B cell (primary cell): ENCODE results near the gene TAPBP. TPM values are rescaled to one million over a fixed set of nuclear protein-coding genes. Genes with fewer than 3 reads are reported as not detected.
"Not testable (repeated sequence)": the region's sequence is repeated elsewhere in the genome, so short reads cannot be mapped to it uniquely, and the experiment has no call there.

ENCODE experiments used
- ATAC-seq: fragments of 200-7000 bp; cut with Tn5 transposase; one replicate; pipeline ENCODE4 v1.10.0; 2021; ENCODE audit warnings: low read depth, mild to moderate bottlenecking, moderate number of reproducible peaks, moderate library complexity
- CTCF ChIA-PET: fragments of 350-600 bp; sonication (Branson Sonifier 250); formaldehyde crosslinking; loops from one replicate; lab custom pipeline; 2021; ENCODE audit warnings: antibody characterized with exemption, inconsistent platforms; lab: Charles Lee
- POLR2A ChIA-PET: fragments of 350-600 bp; sonication (Branson Sonifier 250); formaldehyde crosslinking; loops from one replicate; lab custom pipeline; 2021; ENCODE audit warnings: antibody characterized with exemption; lab: Charles Lee
- DNase-seq: peaks from one replicate; pipeline ENCODE4 v3.0.0; 2013
- H2AFZ ChIP-seq: 2 replicates; pipeline ENCODE4 v1.6.1; 2012; ENCODE audit warnings: mild to moderate bottlenecking, low read depth, low read length; ENCODE audit not compliant: insufficient read depth, poor library complexity, severe bottlenecking
- H3K27ac ChIP-seq, 2 donors: 1 replicate in 1 of 2; 2 replicates in 1 of 2; pipeline ENCODE4 v1.5.1; 2012 to 2013; ENCODE audit warnings: low read length in 2 of 2, mild to moderate bottlenecking in 2 of 2, moderate library complexity in 1 of 2
- H3K27me3 ChIP-seq, 4 experiments: fragments of 200-600 bp in 1 of 4; sonication (generic) in 1 of 4; replicated peaks in 1 of 4; 1 replicate in 2 of 4; 2 replicates in 2 of 4; pipeline versions ENCODE4 v1.6.1 to v1.7.0; 2013 to 2016; ENCODE audit warnings: low read length in 3 of 4, mild to moderate bottlenecking in 2 of 4, mixed read lengths in 1 of 4, moderate library complexity in 1 of 4; ENCODE audit not compliant: insufficient read depth in 4 of 4, control insufficient read depth in 3 of 4; ENCODE audit errors: control extremely low read depth in 1 of 4
- H3K36me3 ChIP-seq, 2 experiments: replicated peaks in 1 of 2; 1 replicate in 1 of 2; 2 replicates in 1 of 2; pipeline versions ENCODE4 v1.6.1 to v1.7.1; 2013; ENCODE audit warnings: low read length in 1 of 2; ENCODE audit not compliant: insufficient read depth in 2 of 2, control insufficient read depth in 1 of 2; ENCODE audit errors: control extremely low read depth in 1 of 2, extremely low read depth in 1 of 2
- H3K4me1 ChIP-seq, 2 donors: fragments of 200-600 bp in 1 of 2; sonication (generic) in 1 of 2; 1 replicate in 1 of 2; 2 replicates in 1 of 2; pipeline versions ENCODE4 v1.5.1 to v1.6.1; 2013 to 2017; ENCODE audit warnings: low read length in 2 of 2; ENCODE audit not compliant: control insufficient read depth in 2 of 2, insufficient read depth in 2 of 2
- H3K4me2 ChIP-seq: replicated peaks from 2 replicates; pipeline ENCODE3; 2012; ENCODE audit warnings: mild to moderate bottlenecking, low read depth, low read length; ENCODE audit not compliant: poor library complexity, severe bottlenecking
- H3K4me3 ChIP-seq, 5 experiments: fragments of 200-600 bp in 1 of 5; sonication (generic) in 1 of 5; 1 replicate in 3 of 5; 2 replicates in 2 of 5; pipeline versions ENCODE4 v1.5.1 to v1.7.0; 2011 to 2016; ENCODE audit warnings: low read length in 4 of 5, mild to moderate bottlenecking in 4 of 5, low read depth in 2 of 5, control low read depth in 1 of 5, moderate library complexity in 1 of 5; ENCODE audit not compliant: insufficient read depth in 1 of 5; ENCODE audit errors: control extremely low read depth in 1 of 5, extremely low read depth in 1 of 5
- H3K79me2 ChIP-seq: fragments of 200-600 bp; sonication (generic); one replicate; pipeline ENCODE4 v1.6.0; 2016; ENCODE audit warnings: low read length; ENCODE audit not compliant: control insufficient read depth, insufficient read depth
- H3K9ac ChIP-seq: fragments of 200-600 bp; sonication (generic); 2 replicates; pipeline ENCODE4 v1.6.1; 2017; ENCODE audit warnings: mild to moderate bottlenecking, low read length, moderate library complexity
- H3K9me3 ChIP-seq, 3 donors: one replicate each; pipeline versions ENCODE4 v1.6.1 to v1.7.1; 2013; ENCODE audit warnings: low read length in 2 of 3; ENCODE audit not compliant: control insufficient read depth in 2 of 3, insufficient read depth in 1 of 3; ENCODE audit errors: control extremely low read depth in 1 of 3
- H4K20me1 ChIP-seq: 2 replicates; pipeline ENCODE4 v1.6.0; 2012; ENCODE audit warnings: mild to moderate bottlenecking, low read length; ENCODE audit not compliant: insufficient read depth, control insufficient read depth, poor library complexity, severe bottlenecking
- H3K27ac Mint-ChIP-seq: one replicate; pipeline ENCODE4 v1.8.0; 2021; ENCODE audit warnings: mixed read lengths
- H3K27me3 Mint-ChIP-seq: one replicate; pipeline ENCODE4 v1.8.0; 2021; ENCODE audit warnings: mixed read lengths
- H3K4me1 Mint-ChIP-seq: one replicate; pipeline ENCODE4 v1.8.0; 2021; ENCODE audit warnings: mixed read lengths
- H3K4me3 Mint-ChIP-seq: one replicate; pipeline ENCODE4 v1.8.0; 2021; ENCODE audit warnings: mixed read lengths
- H3K9me3 Mint-ChIP-seq: one replicate; pipeline ENCODE4 v1.8.0; 2022; ENCODE audit warnings: mixed read lengths; ENCODE audit not compliant: insufficient read depth
- CTCF ChIP-seq: fragments of 200-600 bp; IDR thresholded peaks from one replicate; pipeline ENCODE4 v1.8.0; 2022; ENCODE audit warnings: antibody characterized with exemption, mild to moderate bottlenecking
- EZH2 ChIP-seq: IDR thresholded peaks from 2 replicates; pipeline ENCODE4 v1.6.1; 2012; ENCODE audit warnings: borderline replicate concordance, low read depth, mild to moderate bottlenecking, moderate library complexity, low read length; ENCODE audit not compliant: insufficient read depth, poor library complexity, severe bottlenecking
- WGBS: methylation state at CpG from one replicate; pipeline ENCODE4 v1.1.5; 2013; ENCODE audit warnings: missing lambda C conversion rate; ENCODE audit not compliant: insufficient coverage; 5-methylcytosine and 5-hydroxymethylcytosine counted together
- intact Hi-C: fragments of 100-400 bp; cut with micrococcal nuclease; formaldehyde crosslinking; loops from one replicate; pipeline ENCODE4 v1.10.0; 2022
- polyA plus RNA-seq: library from polyadenylated mRNA; depleted of rRNA; stranded (reverse); fragments of >200 nt; gene quantifications from 2 replicates; pipeline ENCODE4 v1.2.3, GENCODE V29; 2012
- total RNA-seq, 2 donors: library from RNA; stranded (reverse); fragments of 120-200 nt in 1 of 2; gene quantifications; 1 replicate in 1 of 2; 2 replicates in 1 of 2; pipeline versions ENCODE4 v1.2.3 to v1.2.4, GENCODE V29; 2013 to 2022

The TAPBP gene
- total and polyA plus RNA-seq, 2 donors (not counting 1 experiment from before 2014, with no cell fraction given): 302 to 310 TPM

- peak; percentile 86 for DNase-seq
- H3K27ac Mint-ChIP-seq: peak overlapping the region; percentile 94
- intact Hi-C loops: loop anchor here (1.0 to 2.0 kb wide), 4 partner anchors 21 to 95 kb away; partner anchors contain the start of gene KIFC1
- no peak for TF ChIP-seq CTCF
- TF ChIP-seq EZH2: no peak
- H3K4me1 ChIP-seq: peaks cover 40 to 50% of the 10 kb centered on the region in 2 donors
- ATAC-seq: peak; percentile 83
- H3K4me3 Mint-ChIP-seq: peak overlapping the region; percentile 81
- no peaks in the 10 kb centered on the region for H4K20me1 ChIP-seq
- no peaks in the 10 kb centered on the region for H3K9me3 Mint-ChIP-seq
- H3K4me2 ChIP-seq: peak overlapping the region; percentile 73
- POLR2A ChIA-PET: interaction anchor here (0.6 to 3.2 kb wide), 22 partner anchors 10 to 277 kb away, joined by 3 to 40 read pairs (median 6); partner anchors contain the start of genes B3GALT4, ITPR3, RGL2 and RPS18
- peaks cover 41% of the 10 kb centered on the region for H3K4me1 Mint-ChIP-seq
- peak overlapping the region; percentile 56 for H2AFZ ChIP-seq
- H3K27ac ChIP-seq: peak overlapping the region; percentile 92 to 93
- 0% methylated on average over 1 of the region's 6 CpGs for WGBS
- no peaks in the 10 kb centered on the region for H3K27me3 ChIP-seq
- no peaks in the 10 kb centered on the region for H3K36me3 ChIP-seq
- peaks cover 6% of the 10 kb centered on the region for H3K79me2 ChIP-seq
- no peaks in the 10 kb centered on the region for H3K27me3 Mint-ChIP-seq
- peaks cover 0 to 6% (median 0%) of the 10 kb centered on the region in 3 donors for H3K9me3 ChIP-seq
- H3K4me3 ChIP-seq: peak overlapping the region in 4 of 5 experiments; percentile 8 to 59 (median 38)
- H3K9ac ChIP-seq: peak overlapping the region; percentile 49
- CTCF ChIA-PET: interaction anchor here (0.6 to 4.4 kb wide), 27 partner anchors 8 to 1118 kb away, joined by 3 to 50 read pairs (median 4); partner anchors contain the start of genes B3GALT4, KIFC1, RGL2 and RPS18
These were observed 30.2 kb upstream of the TAPBP start for GRCh38 chr6:33343953-33344611.

- Histone ChIP-seq H3K4me1 (peaks cover 40 to 50% of the 10 kb centered on the region in 2 donors), H3K27ac (peak overlapping the region; percentile 92 to 93), H3K9ac (peak overlapping the region; percentile 49), H3K4me3 (peak overlapping the region in 4 of 5 experiments; percentile 7 to 59 (median 23)), H2AFZ (peak overlapping the region; percentile 56), H3K4me2 (peak overlapping the region; percentile 73)
- WGBS: 50% methylated on average over 6 of the region's 7 CpGs
- Mint-ChIP-seq H3K4me1 (peaks cover 45% of the 10 kb centered on the region), H3K27ac (peak overlapping the region; percentile 94), H3K4me3 (peak overlapping the region; percentile 81)
- H3K36me3 ChIP-seq, H3K27me3 Mint-ChIP-seq, intact Hi-C loops, H4K20me1 ChIP-seq, DNase-seq, H3K79me2 ChIP-seq, ATAC-seq, H3K9me3 ChIP-seq, H3K27me3 ChIP-seq, H3K9me3 Mint-ChIP-seq: not testable (repeated sequence)
- ChIA-PET POLR2A (interaction anchor here (0.6 to 3.2 kb wide), 17 partner anchors 10 to 277 kb away, joined by 3 to 40 read pairs (median 6); partner anchors contain the start of genes B3GALT4, ITPR3, RGL2 and TAPBP), CTCF (interaction anchor here (0.6 to 4.4 kb wide), 19 partner anchors 8 to 1117 kb away, joined by 3 to 50 read pairs (median 4); partner anchors contain the start of genes B3GALT4, KIFC1, RGL2 and TAPBP)
These were observed 29.7 kb upstream of the TAPBP start for GRCh38 chr6:33343606-33343952.
